H9 (cell line): ENCODE measurements around the gene MAPKAP1. TPM values are rescaled to one million over a fixed set of nuclear protein-coding genes. Genes with fewer than 3 reads are reported as not detected.

Experiments used
- DNase-seq: peaks from one replicate; pipeline ENCODE4 v3.0.0-alpha.2; 2017
- H2AFZ ChIP-seq: one replicate; pipeline ENCODE4 v1.6.1; 2013; ENCODE audit warnings: mild to moderate bottlenecking, low read length, control low read depth, moderate library complexity
- H2AK5ac ChIP-seq: 2 replicates; pipeline ENCODE4 v1.6.1; 2013; ENCODE audit warnings: low read length, control low read depth, mixed read lengths; ENCODE audit not compliant: insufficient read length
- H2BK120ac ChIP-seq: one replicate; pipeline ENCODE4 v1.6.1; 2013; ENCODE audit warnings: low read depth, mild to moderate bottlenecking, low read length, control low read depth, inconsistent platforms; ENCODE audit not compliant: poor library complexity, severe bottlenecking
- H2BK12ac ChIP-seq: 2 replicates; pipeline ENCODE4 v1.6.1; 2013; ENCODE audit warnings: low read length, control low read depth, mixed read lengths, low read depth; ENCODE audit not compliant: insufficient read length
- H2BK15ac ChIP-seq: 2 replicates; pipeline ENCODE4 v1.6.1; 2013; ENCODE audit warnings: low read depth, low read length, control low read depth
- H2BK20ac ChIP-seq: one replicate; pipeline ENCODE4 v1.6.1; 2013; ENCODE audit warnings: low read depth, mild to moderate bottlenecking, low read length, control low read depth, inconsistent platforms; ENCODE audit not compliant: poor library complexity, severe bottlenecking
- H2BK5ac ChIP-seq: 2 replicates; pipeline ENCODE4 v1.6.1; 2013; ENCODE audit warnings: low read length, control low read depth, mixed read lengths; ENCODE audit not compliant: insufficient read length
- H3K14ac ChIP-seq: 2 replicates; pipeline ENCODE4 v1.6.1; 2013; ENCODE audit warnings: low read length, control low read depth; ENCODE audit not compliant: insufficient read depth
- H3K18ac ChIP-seq: 2 replicates; pipeline ENCODE4 v1.6.1; 2013; ENCODE audit warnings: low read depth, mild to moderate bottlenecking, mixed read lengths, low read length, control low read depth; ENCODE audit not compliant: insufficient read length
- H3K23ac ChIP-seq: 2 replicates; pipeline ENCODE4 v1.6.1; 2013; ENCODE audit warnings: low read length, control low read depth, mixed read lengths, low read depth; ENCODE audit not compliant: insufficient read length
- H3K23me2 ChIP-seq: 2 replicates; pipeline ENCODE4 v1.6.1; 2013; ENCODE audit warnings: low read depth, mild to moderate bottlenecking, mixed read lengths, low read length, control low read depth; ENCODE audit not compliant: insufficient read length, poor library complexity, severe bottlenecking
- H3K27ac ChIP-seq: 2 replicates; pipeline ENCODE4 v1.5.1; 2013; ENCODE audit warnings: low read length, control low read depth, mixed read lengths, low read depth; ENCODE audit not compliant: insufficient read length
- H3K27me3 ChIP-seq: 2 replicates; pipeline ENCODE4 v1.6.1; 2013; ENCODE audit warnings: low read length, control low read depth, inconsistent platforms; ENCODE audit not compliant: insufficient read depth
- H3K4ac ChIP-seq: 2 replicates; pipeline ENCODE4 v1.6.1; 2013; ENCODE audit warnings: low read depth, mild to moderate bottlenecking, control low read depth, inconsistent platforms, low read length, moderate library complexity
- H3K4me1 ChIP-seq: 2 replicates; pipeline ENCODE4 v1.6.1; 2013; ENCODE audit warnings: low read length, control low read depth, inconsistent platforms; ENCODE audit not compliant: insufficient read depth
- H3K4me2 ChIP-seq: 2 replicates; pipeline ENCODE4 v1.6.1; 2013; ENCODE audit warnings: low read length, control low read depth, mixed read lengths; ENCODE audit not compliant: insufficient read length, insufficient read depth
- H3K56ac ChIP-seq: 2 replicates; pipeline ENCODE4 v1.6.1; 2013; ENCODE audit warnings: low read depth, mild to moderate bottlenecking, mixed read lengths, low read length, control low read depth; ENCODE audit not compliant: insufficient read length
- H3K79me1 ChIP-seq: 2 replicates; pipeline ENCODE4 v1.6.1; 2013; ENCODE audit warnings: low read depth, mild to moderate bottlenecking, moderate library complexity, low read length, control low read depth, inconsistent platforms; ENCODE audit not compliant: insufficient read depth, poor library complexity, severe bottlenecking
- H3K79me2 ChIP-seq: 2 replicates; pipeline ENCODE4 v1.6.1; 2013; ENCODE audit warnings: low read length, control low read depth, inconsistent platforms; ENCODE audit not compliant: insufficient read depth
- H3K9ac ChIP-seq: 2 replicates; pipeline ENCODE4 v1.6.1; 2013; ENCODE audit warnings: low read length, control low read depth, mixed read lengths; ENCODE audit not compliant: insufficient read length; ENCODE audit errors: extremely low read depth
- H3K9me3 ChIP-seq: one replicate; pipeline ENCODE4 v1.6.1; 2013; ENCODE audit warnings: low read depth, low read length, inconsistent platforms; ENCODE audit not compliant: control insufficient read depth
- H3T11ph ChIP-seq: one replicate; pipeline ENCODE4 v1.6.1; 2013; ENCODE audit warnings: mild to moderate bottlenecking, low read length, control low read depth, inconsistent platforms
- H4K20me1 ChIP-seq: one replicate; pipeline ENCODE4 v1.6.1; 2013; ENCODE audit not compliant: control insufficient read depth, insufficient read length, insufficient read depth
- H4K5ac ChIP-seq: 2 replicates; pipeline ENCODE4 v1.6.1; 2013; ENCODE audit warnings: low read depth, mild to moderate bottlenecking, mixed read lengths, low read length, control low read depth; ENCODE audit not compliant: insufficient read length
- H4K8ac ChIP-seq: replicated peaks from 2 replicates; pipeline ENCODE4 v1.6.1; 2013; ENCODE audit warnings: low read length, control low read depth, mixed read lengths, low read depth; ENCODE audit not compliant: insufficient read length
- H4K91ac ChIP-seq: 2 replicates; pipeline ENCODE4 v1.6.1; 2013; ENCODE audit warnings: low read depth, mild to moderate bottlenecking, moderate library complexity, mixed read lengths, low read length, control low read depth; ENCODE audit not compliant: insufficient read length
- H3K27ac Mint-ChIP-seq, 3 experiments: 2 replicates in 2 of 3; 3 replicates in 1 of 3; pipeline ENCODE4 v1.8.0; 2020 to 2021; ENCODE audit warnings: mixed read lengths in 3 of 3, mild to moderate bottlenecking in 1 of 3, moderate library complexity in 1 of 3
- H3K27me3 Mint-ChIP-seq: 2 replicates; pipeline ENCODE4 v1.8.0; 2021; ENCODE audit warnings: low read depth, mild to moderate bottlenecking, moderate library complexity, mixed read lengths
- H3K36me3 Mint-ChIP-seq, 3 experiments: 2 replicates in 2 of 3; 3 replicates in 1 of 3; pipeline ENCODE4 v1.8.0; 2020 to 2021; ENCODE audit warnings: low read depth in 3 of 3, mixed read lengths in 3 of 3; ENCODE audit not compliant: insufficient read depth in 1 of 3
- H3K4me1 Mint-ChIP-seq, 2 experiments: 2 replicates each; pipeline ENCODE4 v1.8.0; 2020; ENCODE audit warnings: mixed read lengths in 2 of 2
- H3K4me3 Mint-ChIP-seq, 2 experiments: 2 replicates in 1 of 2; 3 replicates in 1 of 2; pipeline ENCODE4 v1.8.0; 2020 to 2021; ENCODE audit warnings: mild to moderate bottlenecking in 2 of 2, mixed read lengths in 2 of 2, moderate library complexity in 1 of 2
- H3K9me3 Mint-ChIP-seq, 2 experiments: 2 replicates in 1 of 2; 3 replicates in 1 of 2; pipeline ENCODE4 v1.8.0; 2020; ENCODE audit warnings: mild to moderate bottlenecking in 2 of 2, mixed read lengths in 2 of 2, moderate library complexity in 1 of 2
- CTCF ChIP-seq: fragments of 200-600 bp; sonication (generic); conservative IDR thresholded peaks from 3 replicates; pipeline ENCODE4 v1.8.0; 2021; ENCODE audit warnings: antibody characterized with exemption, mild to moderate bottlenecking
- WGBS: extraction: QIAGEN DNeasy Blood & Tissue Kit; methylation state at CpG from one replicate; pipeline ENCODE4 v1.1.7; 2013; ENCODE audit warnings: missing lambda C conversion rate, low lambda C conversion rate, mixed read lengths; ENCODE audit not compliant: insufficient read length; ENCODE audit errors: extremely low coverage; 5-methylcytosine and 5-hydroxymethylcytosine counted together
- total RNA-seq: library from RNA; stranded (reverse); gene quantifications from 2 replicates; pipeline ENCODE4 v1.2.1, GENCODE V29; 2021

Gene MAPKAP1
- total RNA-seq, 1 experiment from 2014 or later, result 97.0 TPM

DNA sequence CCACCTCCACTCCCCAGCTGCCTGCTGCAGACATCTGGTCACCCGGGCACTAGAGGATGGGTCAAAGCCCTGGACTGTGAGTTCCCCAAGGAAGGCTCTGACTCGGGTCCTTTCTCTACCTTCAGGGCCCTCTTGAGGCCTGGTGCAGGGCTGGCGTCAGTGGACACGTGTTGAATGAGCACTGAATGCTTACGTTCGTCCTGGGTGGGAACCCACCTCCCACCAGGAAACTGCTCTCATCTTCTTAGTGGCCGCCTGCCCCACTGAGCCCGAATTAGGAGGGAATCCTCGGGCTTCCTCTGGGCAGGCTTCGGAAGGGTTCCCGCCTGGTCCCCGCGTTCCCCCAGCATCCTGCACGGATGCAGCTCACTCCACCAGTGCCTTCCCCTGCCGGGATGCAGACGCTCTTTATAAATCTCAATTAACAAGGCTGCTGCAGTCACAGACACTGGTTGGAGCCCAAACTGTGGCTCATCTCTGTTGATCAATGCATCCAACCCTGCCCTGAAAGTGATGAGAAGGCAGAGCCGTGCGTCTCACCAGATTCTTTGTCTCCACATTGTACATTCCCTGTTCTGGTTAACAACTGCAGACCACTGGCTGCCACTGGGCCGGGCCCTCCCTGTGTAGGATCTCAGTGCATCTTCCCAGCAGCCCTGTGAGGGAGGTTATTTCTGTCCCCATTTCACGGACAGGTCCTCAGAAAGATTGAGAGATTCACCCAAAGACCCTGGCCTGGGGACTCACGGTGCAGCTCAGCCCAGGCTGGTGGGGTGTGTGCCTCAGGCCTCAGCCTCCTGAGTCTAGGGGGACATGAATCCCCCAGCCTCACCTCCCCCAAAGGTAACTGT is 276.6 kb downstream of the MAPKAP1 start:
- Histone ChIP-seq H3K79me2 (no peaks in the 10 kb centered on the region), H4K8ac (no peak overlapping the region), H3K56ac (no peak overlapping the region), H3K18ac (no peak overlapping the region), H3K23ac (no peak overlapping the region), H3K27ac (no peak overlapping the region), H2BK15ac (no peak overlapping the region), H3T11ph (no peak overlapping the region), H3K4me1 (no peaks in the 10 kb centered on the region; the same call in 1 of the 2 replicates), H3K4ac (no peak overlapping the region), H3K79me1 (no peaks in the 10 kb centered on the region), H4K20me1 (no peaks in the 10 kb centered on the region), H3K9me3 (no peaks in the 10 kb centered on the region), H2AK5ac (no peak overlapping the region), H4K91ac (no peak overlapping the region), H4K5ac (no peak overlapping the region), H2AFZ (no peak overlapping the region), H3K9ac (no peak overlapping the region), H3K27me3 (no peaks in the 10 kb centered on the region), H2BK5ac (no peak overlapping the region), H2BK20ac (no peak overlapping the region), H2BK120ac (no peak overlapping the region), H3K23me2 (peaks cover 2% of the 10 kb centered on the region), H3K14ac (no peak overlapping the region), H2BK12ac (no peak overlapping the region), H3K4me2 (no peak overlapping the region)
- Mint-ChIP-seq H3K27ac (peak overlapping the region in 1 of 3 experiments; percentile 47; a peak in 2 of 7 replicates), H3K36me3 (no peaks in the 10 kb centered on the region), H3K9me3 (no peaks in the 10 kb centered on the region), H3K4me1 (peaks cover 6 to 12% of the 10 kb centered on the region in 2 experiments), H3K27me3 (no peaks in the 10 kb centered on the region; the same call in 1 of the 2 replicates), H3K4me3 (no peak overlapping the region; a peak in 1 of 5 replicates)
- no peak for DNase-seq
- TF ChIP-seq CTCF, result no peak
- no CpG with 5 or more reads among the region's 21 CpGs for WGBS
